Mammary epithelial cell (primary cell): ENCODE data around the gene ARHGAP35.

ENCODE experiments used
- CTCF ChIP-seq, 2 donors: IDR thresholded peaks in 1 of 2; conservative IDR thresholded peaks in 1 of 2; 2 replicates each; pipeline ENCODE4 v1.5.1; 2011 to 2012; ENCODE audit warnings: inconsistent platforms in 2 of 2, low read length in 2 of 2, mild to moderate bottlenecking in 2 of 2, control low read depth in 1 of 2, low read depth in 1 of 2; ENCODE audit not compliant: insufficient read depth in 1 of 2; ENCODE audit errors: extremely low read depth in 1 of 2
- EZH2 ChIP-seq: IDR thresholded peaks from 2 replicates; pipeline ENCODE4 v1.6.1; 2012; ENCODE audit warnings: low read length, inconsistent platforms, borderline replicate concordance

GRCh38 chr19:46875234-46875633 is 14.4 kb downstream of the ARHGAP35 start:
- no peak for TF ChIP-seq EZH2
- TF ChIP-seq CTCF (conservative IDR thresholded peaks at IDR 0.05 in 1 of 2, IDR thresholded peaks at IDR 0.05 in 1 of 2; ENCODE audit: extremely low read depth in 1 of 2, insufficient read depth in 1 of 2, low read depth in 1 of 2, low read length in 2 of 2) = no peak
